ENCODE measurements around the gene DIAPH3. TPM values are rescaled to one million over a fixed set of nuclear protein-coding genes. Genes with fewer than 3 reads are reported as not detected.

DIAPH3 gene
- total RNA-seq, 1 experiment from 2014 or later = 27.6 TPM

GRCh38 chr13:59666504-59666903 lies 497.2 kb downstream of the DIAPH3 start:
- ChIA-PET POLR2A (no interaction called here), CTCF (no interaction called here)
- ATAC-seq (no peak), DNase-seq (ENCODE audit: low spot score) (no peak)
- H3K27me3 Mint-ChIP-seq (ENCODE audit: low read depth) = no peaks in the 10 kb centered on the region
- H3K27ac Mint-ChIP-seq = 0 out of 2 replicates have a peak overlapping the region, but pooled peaks have one; percentile 9
- TF ChIP-seq PRDM15 (CRISPR knock-in tag; IDR thresholded peaks at IDR 0.05) = no peak
- TF ChIP-seq CREB1 (CRISPR knock-in tag; IDR thresholded peaks at IDR 0.05) = no peak
- no peak for TF ChIP-seq CTCF (IDR thresholded peaks at IDR 0.05)
- peaks cover 12% of the 10 kb centered on the region for H3K36me3 Mint-ChIP-seq
- peaks cover 4% of the 10 kb centered on the region; the same call in 1 of the 2 replicates for H3K9me3 Mint-ChIP-seq
- no peak overlapping the region for H3K4me3 Mint-ChIP-seq
- H3K4me1 Mint-ChIP-seq = peaks cover 26% of the 10 kb centered on the region

GRCh38 chr13:59665732-59666131 lies 498.0 kb downstream of the DIAPH3 start:
- peaks cover 12% of the 10 kb centered on the region for H3K36me3 Mint-ChIP-seq
- POLR2A ChIA-PET = no interaction called here

GRCh38 chr13:59665184-59665583 lies 498.5 kb downstream of the DIAPH3 start:
- Mint-ChIP-seq H3K4me3 (no peak overlapping the region), H3K9me3 (peaks cover 4% of the 10 kb centered on the region; the same call in 1 of the 2 replicates), H3K27ac (peak overlapping the region; percentile 94; the same call in 1 of the 2 replicates), H3K27me3 (ENCODE audit: low read depth) (no peaks in the 10 kb centered on the region), H3K36me3 (peaks cover 12% of the 10 kb centered on the region), H3K4me1 (peaks cover 25% of the 10 kb centered on the region)
- POLR2A ChIA-PET = no interaction called here
- DNase-seq (ENCODE audit: low spot score) (no peak), ATAC-seq (no peak)
- CTCF ChIA-PET = no interaction called here
- TF ChIP-seq ELF4 (CRISPR knock-in tag; IDR thresholded peaks at IDR 0.05; ENCODE audit: low read depth) (no peak), OVOL2 (CRISPR knock-in tag; IDR thresholded peaks at IDR 0.05; ENCODE audit: borderline replicate concordance) (no peak), ZBTB21 (CRISPR knock-in tag; IDR thresholded peaks at IDR 0.05; ENCODE audit: borderline replicate concordance) (no peak), PRRX2 (CRISPR knock-in tag; IDR thresholded peaks at IDR 0.05) (no peak), ZNF121 (CRISPR knock-in tag; IDR thresholded peaks at IDR 0.05) (no peak), ZNF317 (CRISPR knock-in tag; IDR thresholded peaks at IDR 0.05; ENCODE audit: borderline replicate concordance, low read depth) (no peak), ZNF219 (CRISPR knock-in tag; IDR thresholded peaks at IDR 0.05; ENCODE audit: borderline replicate concordance) (no peak), MYBL2 (CRISPR knock-in tag; IDR thresholded peaks at IDR 0.05) (no peak), CREB1 (CRISPR knock-in tag; IDR thresholded peaks at IDR 0.05) (no peak), ESRRA (CRISPR knock-in tag; IDR thresholded peaks at IDR 0.05; ENCODE audit: borderline replicate concordance) (no peak)

More at GRCh38 chr13:59665732-59666131, 498.0 kb downstream of the DIAPH3 start:
- Mint-ChIP-seq H3K4me1 (peaks cover 25% of the 10 kb centered on the region), H3K27ac (no peak overlapping the region), H3K9me3 (peaks cover 4% of the 10 kb centered on the region; the same call in 1 of the 2 replicates), H3K27me3 (ENCODE audit: low read depth) (no peaks in the 10 kb centered on the region), H3K4me3 (no peak overlapping the region)
- CTCF ChIA-PET = no interaction called here
- TF ChIP-seq CTCF (IDR thresholded peaks at IDR 0.05) (no peak), ZNF317 (CRISPR knock-in tag; IDR thresholded peaks at IDR 0.05; ENCODE audit: borderline replicate concordance, low read depth) (no peak), RORB (CRISPR knock-in tag; IDR thresholded peaks at IDR 0.05) (no peak), ZMAT4 (CRISPR knock-in tag; IDR thresholded peaks at IDR 0.05) (no peak), MXD4 (CRISPR knock-in tag; IDR thresholded peaks at IDR 0.05; ENCODE audit: borderline replicate concordance) (no peak)
- no peak for ATAC-seq
- no peak for DNase-seq (ENCODE audit: low spot score)

All from WTC11 (cell line).